Ammon's horn (tissue), 1 donor: ENCODE measurements around the gene NGEF.
A peak's percentile ranks its signal among the peaks of the same experiment; 100 is the strongest.

Experiments used
- DNase-seq: peaks from one replicate; pipeline ENCODE4 v3.0.0-alpha.2; 2016; ENCODE audit warnings: low spot score

Gene NGEF

GRCh38 chr2:232884001-232884421, 129.0 kb downstream of the NGEF start:
- DNase-seq, result no peak

- no peak for DNase-seq
These were observed 129.8 kb downstream of the NGEF start for GRCh38 chr2:232883116-232883721.

- DNase-seq, result no peak
These were observed 130.4 kb downstream of the NGEF start for GRCh38 chr2:232882505-232883115.

GRCh38 chr2:232882085-232882484, 131.0 kb downstream of the NGEF start:
- DNase-seq, result no peak

- no peak for DNase-seq
These were observed 132.2 kb downstream of the NGEF start for GRCh38 chr2:232880764-232881351.

- DNase-seq, result no peak
These were observed 133.2 kb downstream of the NGEF start for GRCh38 chr2:232879618-232880494.

- DNase-seq, result peak; percentile 47
These were observed 134.0 kb downstream of the NGEF start for GRCh38 chr2:232878855-232879617.

- DNase-seq, result no peak
These were observed 135.0 kb downstream of the NGEF start for GRCh38 chr2:232877940-232878511.

- no peak for DNase-seq
These were observed 136.0 kb downstream of the NGEF start for GRCh38 chr2:232876978-232877441.

- peak; percentile 50 for DNase-seq
These were observed 136.7 kb downstream of the NGEF start for GRCh38 chr2:232876161-232876977.

GRCh38 chr2:232875256-232876121, 137.6 kb downstream of the NGEF start:
- peak; percentile 80 for DNase-seq

- no peak for DNase-seq
These were observed 138.3 kb downstream of the NGEF start for GRCh38 chr2:232874677-232875223.

- no peak for DNase-seq
These were observed 139.0 kb downstream of the NGEF start for GRCh38 chr2:232873909-232874641.

- DNase-seq, result no peak
These were observed 139.7 kb downstream of the NGEF start for GRCh38 chr2:232873292-232873908.

- peak; percentile 76 for DNase-seq
These were observed 140.2 kb downstream of the NGEF start for GRCh38 chr2:232872826-232873225.

GRCh38 chr2:232871835-232872736, 141.0 kb downstream of the NGEF start:
- peak; percentile 97 for DNase-seq

- DNase-seq, result peak; percentile 43
These were observed 141.6 kb downstream of the NGEF start for GRCh38 chr2:232871418-232871834.
